ENCODE results near the gene EPS8. TPM values are rescaled to one million over a fixed set of nuclear protein-coding genes. Genes with fewer than 3 reads are reported as not detected.

Gene EPS8
- total RNA-seq, 1 experiment from 2014 or later = 97.5 TPM

- BruUV-seq (replicated peaks) = no TSS peak
- Mint-ChIP-seq H3K27ac (ENCODE audit: unreplicated experiment) (peak overlapping the region; percentile 1), H3K9me3 (ENCODE audit: low read depth, unreplicated experiment) (no peaks in the 10 kb centered on the region), H3K4me3 (ENCODE audit: low read depth, unreplicated experiment) (peak overlapping the region; percentile 3), H3K4me1 (ENCODE audit: low read depth, unreplicated experiment) (peaks cover 77% of the 10 kb centered on the region), H3K27me3 (ENCODE audit: unreplicated experiment) (no peaks in the 10 kb centered on the region), H3K36me3 (ENCODE audit: insufficient read depth, unreplicated experiment) (peaks cover 21% of the 10 kb centered on the region)
- DNase-seq = no peak
- intact Hi-C loops (cut with micrococcal nuclease; ENCODE audit: unreplicated experiment) = no loop called here
- TF ChIP-seq CTCF (IDR thresholded peaks at IDR 0.05; ENCODE audit: unreplicated experiment) = no peak
- CTCF ChIA-PET = interaction anchor here (1.9 kb wide), 1 partner anchor 12 kb away, joined by 6 read pairs; no protein-coding TSS in a partner anchor
Observed at GRCh38 chr12:15720295-15720694, 68.9 kb downstream of the EPS8 start.

GRCh38 chr12:15719230-15719629, 70.0 kb downstream of the EPS8 start:
- no peaks in the 10 kb centered on the region for H3K9me3 Mint-ChIP-seq (ENCODE audit: low read depth, unreplicated experiment)
- intact Hi-C loops (cut with micrococcal nuclease; ENCODE audit: unreplicated experiment) = no loop called here
- CTCF ChIA-PET = interaction anchor here (1.2 to 1.9 kb wide), 2 partner anchors 13 to 14 kb away, joined by 3 to 6 read pairs; no protein-coding TSS in a partner anchor

GRCh38 chr12:15717940-15718567, 71.1 kb downstream of the EPS8 start:
- no peak for DNase-seq
- intact Hi-C loops (cut with micrococcal nuclease; ENCODE audit: unreplicated experiment) = no loop called here
- Mint-ChIP-seq H3K36me3 (ENCODE audit: insufficient read depth, unreplicated experiment) (peaks cover 29% of the 10 kb centered on the region), H3K27me3 (ENCODE audit: unreplicated experiment) (no peaks in the 10 kb centered on the region), H3K27ac (ENCODE audit: unreplicated experiment) (peak overlapping the region; percentile 87), H3K9me3 (ENCODE audit: low read depth, unreplicated experiment) (no peaks in the 10 kb centered on the region), H3K4me1 (ENCODE audit: low read depth, unreplicated experiment) (peaks cover 92% of the 10 kb centered on the region), H3K4me3 (ENCODE audit: low read depth, unreplicated experiment) (peak overlapping the region; percentile 42)
- CTCF ChIA-PET = interaction anchor here (0.5 to 1.6 kb wide), 9 partner anchors 12 to 944 kb away, joined by 3 read pairs; partner anchors contain the start of gene EPS8
- TF ChIP-seq CTCF (IDR thresholded peaks at IDR 0.05; ENCODE audit: unreplicated experiment) = no peak
- no TSS peak for BruUV-seq (replicated peaks)

More at GRCh38 chr12:15719230-15719629, 70.0 kb downstream of the EPS8 start:
- Mint-ChIP-seq H3K4me1 (ENCODE audit: low read depth, unreplicated experiment) (peaks cover 80% of the 10 kb centered on the region), H3K27me3 (ENCODE audit: unreplicated experiment) (no peaks in the 10 kb centered on the region), H3K4me3 (ENCODE audit: low read depth, unreplicated experiment) (peak overlapping the region; percentile 42), H3K36me3 (ENCODE audit: insufficient read depth, unreplicated experiment) (peaks cover 20% of the 10 kb centered on the region), H3K27ac (ENCODE audit: unreplicated experiment) (peak overlapping the region; percentile 87)
- DNase-seq = no peak
- BruUV-seq (replicated peaks) = no TSS peak
- TF ChIP-seq CTCF (IDR thresholded peaks at IDR 0.05; ENCODE audit: unreplicated experiment) = no peak

- peak overlapping the region; percentile 87 for H3K27ac Mint-ChIP-seq (ENCODE audit: unreplicated experiment)
- no peaks in the 10 kb centered on the region for H3K27me3 Mint-ChIP-seq (ENCODE audit: unreplicated experiment)
- H3K4me3 Mint-ChIP-seq (ENCODE audit: low read depth, unreplicated experiment) = peak overlapping the region; percentile 42
- no peak for TF ChIP-seq CTCF (IDR thresholded peaks at IDR 0.05; ENCODE audit: unreplicated experiment)
- intact Hi-C loops (cut with micrococcal nuclease; ENCODE audit: unreplicated experiment) = no loop called here
- peaks cover 87% of the 10 kb centered on the region for H3K4me1 Mint-ChIP-seq (ENCODE audit: low read depth, unreplicated experiment)
- DNase-seq = no peak
- H3K36me3 Mint-ChIP-seq (ENCODE audit: insufficient read depth, unreplicated experiment) = peaks cover 36% of the 10 kb centered on the region
- CTCF ChIA-PET = interaction anchor here (1.2 to 1.6 kb wide), 3 partner anchors 9 to 11 kb away, joined by 3 to 4 read pairs (median 3); no protein-coding TSS in a partner anchor
- no TSS peak for BruUV-seq (replicated peaks)
- H3K9me3 Mint-ChIP-seq (ENCODE audit: low read depth, unreplicated experiment) = no peaks in the 10 kb centered on the region
Observed at GRCh38 chr12:15716581-15716980, 72.6 kb downstream of the EPS8 start.

All from Calu3 (cell line).